ENCODE results near the gene SPINT2. TPM values are rescaled to one million over a fixed set of nuclear protein-coding genes. Genes with fewer than 3 reads are reported as not detected.

Gene SPINT2
- total RNA-seq, 3 donors from 2014 or later (not counting 1 experiment from before 2014, with no cell fraction given), result 2.7 to 13.7 (median 6.9) TPM

DNA sequence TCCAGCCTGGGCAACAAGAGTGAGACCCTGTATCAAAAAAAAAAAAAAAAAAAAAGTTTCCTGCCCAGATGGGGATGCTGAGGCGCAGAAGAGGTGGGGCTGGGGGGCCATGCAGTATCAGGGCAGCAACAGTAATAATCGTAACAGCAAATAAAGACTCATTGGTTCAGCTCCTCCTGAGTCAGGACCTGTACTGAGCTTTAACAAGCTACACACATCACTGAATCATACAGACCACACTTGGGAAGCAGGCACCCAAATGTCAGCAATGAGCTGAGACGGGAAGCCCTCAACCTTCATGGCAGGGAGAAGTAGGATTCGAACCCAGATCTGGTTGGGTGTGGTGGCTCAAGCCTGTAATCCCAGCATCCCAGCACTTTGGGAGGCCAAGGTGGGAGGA is 29.8 kb upstream of the SPINT2 start:
- Mint-ChIP-seq H3K27me3 (ENCODE audit: low read depth in 2 of 2) (peaks cover 30 to 40% of the 10 kb centered on the region in 2 donors), H3K9me3 (no peaks in the 10 kb centered on the region), H3K27ac (no peak overlapping the region), H3K4me3 (no peak overlapping the region), H3K36me3 (no peaks in the 10 kb centered on the region), H3K4me1 (no peaks in the 10 kb centered on the region)
- H3K27me3 ChIP-seq (ENCODE audit: control insufficient read depth, insufficient read depth, low read length), result peaks cover 2% of the 10 kb centered on the region
- H3K36me3 ChIP-seq (ENCODE audit: control insufficient read depth, insufficient read depth, low read length), result no peaks in the 10 kb centered on the region
- no peak for ATAC-seq
- no peak overlapping the region for H3K4me3 ChIP-seq (ENCODE audit: low read length)
- intact Hi-C loops (cut with micrococcal nuclease), result loop anchor here (2.0 kb wide), 1 partner anchor 100 kb away; the partner anchor contains the start of gene CATSPERG
- TF ChIP-seq, protein P1, sequence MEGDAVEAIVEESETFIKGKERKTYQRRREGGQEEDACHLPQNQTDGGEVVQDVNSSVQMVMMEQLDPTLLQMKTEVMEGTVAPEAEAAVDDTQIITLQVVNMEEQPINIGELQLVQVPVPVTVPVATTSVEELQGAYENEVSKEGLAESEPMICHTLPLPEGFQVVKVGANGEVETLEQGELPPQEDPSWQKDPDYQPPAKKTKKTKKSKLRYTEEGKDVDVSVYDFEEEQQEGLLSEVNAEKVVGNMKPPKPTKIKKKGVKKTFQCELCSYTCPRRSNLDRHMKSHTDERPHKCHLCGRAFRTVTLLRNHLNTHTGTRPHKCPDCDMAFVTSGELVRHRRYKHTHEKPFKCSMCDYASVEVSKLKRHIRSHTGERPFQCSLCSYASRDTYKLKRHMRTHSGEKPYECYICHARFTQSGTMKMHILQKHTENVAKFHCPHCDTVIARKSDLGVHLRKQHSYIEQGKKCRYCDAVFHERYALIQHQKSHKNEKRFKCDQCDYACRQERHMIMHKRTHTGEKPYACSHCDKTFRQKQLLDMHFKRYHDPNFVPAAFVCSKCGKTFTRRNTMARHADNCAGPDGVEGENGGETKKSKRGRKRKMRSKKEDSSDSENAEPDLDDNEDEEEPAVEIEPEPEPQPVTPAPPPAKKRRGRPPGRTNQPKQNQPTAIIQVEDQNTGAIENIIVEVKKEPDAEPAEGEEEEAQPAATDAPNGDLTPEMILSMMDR (IDR thresholded peaks at IDR 0.05), result no peak
- no peaks in the 10 kb centered on the region for H3K4me1 ChIP-seq (ENCODE audit: control insufficient read depth, insufficient read depth, low read length)
- 95% methylated on average over 4 of the region's 4 CpGs for WGBS (ENCODE audit: insufficient coverage)
- H3K9me3 ChIP-seq (ENCODE audit: control insufficient read depth, insufficient read depth, low read length), result no peaks in the 10 kb centered on the region
- DNase-seq, result no peak
- H3K27ac ChIP-seq (ENCODE audit: low read length), result no peak overlapping the region

DNA sequence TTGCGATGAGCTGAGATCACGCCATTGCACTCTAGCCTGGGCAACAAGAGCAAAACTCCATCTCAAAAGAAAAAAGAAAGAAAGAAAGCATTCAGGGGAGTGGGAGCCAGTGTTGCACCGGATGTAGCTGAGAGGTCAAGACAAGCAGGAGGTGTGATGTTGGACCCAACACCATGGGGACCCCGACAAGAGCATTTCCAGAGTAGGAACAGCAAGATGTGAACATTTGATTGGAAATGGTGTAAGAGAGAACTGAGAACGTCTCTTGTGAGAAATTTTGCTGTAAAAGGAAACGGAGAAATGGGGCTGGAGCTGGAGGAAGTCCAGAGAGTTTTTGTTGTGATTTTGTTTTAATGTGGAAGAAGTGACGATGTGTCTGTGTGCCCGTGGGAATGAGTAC is 24.6 kb upstream of the SPINT2 start:
- Histone ChIP-seq H3K27ac (ENCODE audit: low read length) (no peak overlapping the region), H3K36me3 (ENCODE audit: control insufficient read depth, insufficient read depth, low read length) (no peaks in the 10 kb centered on the region), H3K27me3 (ENCODE audit: control insufficient read depth, insufficient read depth, low read length) (no peaks in the 10 kb centered on the region), H3K9me3 (ENCODE audit: control insufficient read depth, insufficient read depth, low read length) (no peaks in the 10 kb centered on the region), H3K4me3 (ENCODE audit: low read length) (no peak overlapping the region), H3K4me1 (ENCODE audit: control insufficient read depth, insufficient read depth, low read length) (peaks cover 8% of the 10 kb centered on the region)
- 85% methylated on average over 8 of the region's 8 CpGs for WGBS (ENCODE audit: insufficient coverage)
- ATAC-seq (no peak), DNase-seq (no peak)
- intact Hi-C loops (cut with micrococcal nuclease), result no loop called here
- peaks cover 5 to 7% of the 10 kb centered on the region in 2 donors for H3K4me1 Mint-ChIP-seq
- H3K27ac Mint-ChIP-seq, result no peak overlapping the region
- H3K4me3 Mint-ChIP-seq, result no peak overlapping the region
- peaks cover 15 to 25% of the 10 kb centered on the region in 2 donors for H3K27me3 Mint-ChIP-seq (ENCODE audit: low read depth in 2 of 2)
- TF ChIP-seq, protein P1 (IDR thresholded peaks at IDR 0.05), result no peak
- no peaks in the 10 kb centered on the region for H3K9me3 Mint-ChIP-seq
- no peaks in the 10 kb centered on the region for H3K36me3 Mint-ChIP-seq

DNA sequence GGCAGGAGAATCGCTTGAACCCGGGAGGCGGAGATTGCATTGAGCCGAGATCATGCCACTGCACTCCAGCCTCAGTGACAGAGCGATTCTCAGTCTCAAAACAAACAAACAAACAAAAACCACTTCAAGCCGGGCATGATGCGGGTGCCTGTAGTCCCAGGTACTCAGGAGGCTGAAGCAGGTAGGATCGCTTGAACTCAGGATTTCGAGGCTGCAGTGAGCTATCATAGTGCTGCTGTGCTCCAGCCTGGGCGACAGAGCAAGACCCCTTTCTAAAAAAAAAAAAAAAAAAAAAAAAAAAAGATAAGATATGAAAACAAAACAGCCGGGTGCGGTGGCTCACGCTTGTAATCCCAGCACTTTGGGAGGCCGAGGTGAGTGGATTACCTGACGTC is 21.1 kb upstream of the SPINT2 start:
- intact Hi-C loops (cut with micrococcal nuclease), result no loop called here

More for the DNA sequence above, 21.1 kb upstream of the SPINT2 start:
- no peak for DNase-seq
- Histone ChIP-seq H3K4me3 (ENCODE audit: low read length) (no peak overlapping the region), H3K9me3 (ENCODE audit: control insufficient read depth, insufficient read depth, low read length) (no peaks in the 10 kb centered on the region), H3K27ac (ENCODE audit: low read length) (no peak overlapping the region), H3K36me3 (ENCODE audit: control insufficient read depth, insufficient read depth, low read length) (no peaks in the 10 kb centered on the region), H3K4me1 (ENCODE audit: control insufficient read depth, insufficient read depth, low read length) (peaks cover 8% of the 10 kb centered on the region), H3K27me3 (ENCODE audit: control insufficient read depth, insufficient read depth, low read length) (no peaks in the 10 kb centered on the region)
- WGBS (ENCODE audit: insufficient coverage), result 86% methylated on average over 14 of the region's 15 CpGs
- ATAC-seq, result no peak
- Mint-ChIP-seq H3K9me3 (no peaks in the 10 kb centered on the region), H3K4me1 (peaks cover 5 to 7% of the 10 kb centered on the region in 2 donors), H3K4me3 (no peak overlapping the region), H3K27me3 (ENCODE audit: low read depth in 2 of 2) (peaks cover 14 to 15% of the 10 kb centered on the region in 2 donors), H3K36me3 (no peaks in the 10 kb centered on the region), H3K27ac (no peak overlapping the region)
- TF ChIP-seq, protein P1 (IDR thresholded peaks at IDR 0.05), result no peak

Data from natural killer cell (primary cell).